ENCODE results near the gene MYO19.

GRCh38 chr17:36500745-36501225, 33.9 kb downstream of the MYO19 start:
- TF ChIP-seq CTCF (IDR thresholded peaks at IDR 0.05) (no peak), POLR2A (IDR thresholded peaks at IDR 0.05) (no peak)
